K562 (cell line): Measurements from ENCODE around the gene AAGAB.

Source experiments
- CTCF ChIP-seq, 3 experiments: IDR thresholded peaks in 2 of 3; conservative IDR thresholded peaks in 1 of 3; 2 replicates each; pipeline ENCODE4 v1.5.1; 2011 to 2012; ENCODE audit warnings: low read length in 3 of 3, mild to moderate bottlenecking in 3 of 3, control low read depth in 2 of 3, improper control_type of control experiment in 1 of 3, inconsistent platforms in 1 of 3, low read depth in 1 of 3, mixed read lengths in 1 of 3, moderate library complexity in 1 of 3; ENCODE audit not compliant: insufficient read depth in 2 of 3
- MCM5 ChIP-seq: fragments of 450-650 bp; IDR thresholded peaks from 2 replicates; pipeline ENCODE4 v1.6.1; 2016; ENCODE audit warnings: low read depth
- ZNF354B ChIP-seq: fragments of 250-450 bp; sonication (Bioruptor Pico); IDR thresholded peaks from 2 replicates; pipeline ENCODE4 v1.4.0; 2020

GRCh38 chr15:67165254-67166253, 88.9 kb downstream of the AAGAB start:
- TF ChIP-seq MCM5 (no peak), ZNF354B (CRISPR knock-in tag) (no peak), CTCF (IDR thresholded peaks at IDR 0.05 in 2 of 3, conservative IDR thresholded peaks at IDR 0.05 in 1 of 3; ENCODE audit: insufficient read depth in 2 of 3, low read depth in 1 of 3, low read length in 3 of 3) (no peak)
